ENCODE measurements around the gene KCNIP1.

DNA sequence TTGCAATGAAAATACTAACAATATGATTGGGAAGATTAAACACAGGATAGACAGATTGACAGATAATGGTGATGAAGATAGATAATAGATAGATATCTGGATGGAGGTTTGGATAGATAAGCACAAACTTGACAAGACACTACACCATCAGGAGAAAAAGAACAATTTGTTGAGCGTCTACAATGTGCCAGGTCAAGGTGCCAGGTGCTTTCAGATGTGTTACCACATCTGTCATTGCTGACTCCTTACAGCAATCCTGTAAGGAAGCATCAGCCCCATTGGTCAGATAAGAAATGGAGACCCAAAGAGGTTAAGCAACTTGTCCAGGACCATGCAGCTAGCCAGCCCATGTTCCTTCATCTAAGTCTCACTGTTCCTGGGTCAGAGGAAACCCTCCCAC is 278.1 kb downstream of the KCNIP1 start:
- TF ChIP-seq, protein P1, sequence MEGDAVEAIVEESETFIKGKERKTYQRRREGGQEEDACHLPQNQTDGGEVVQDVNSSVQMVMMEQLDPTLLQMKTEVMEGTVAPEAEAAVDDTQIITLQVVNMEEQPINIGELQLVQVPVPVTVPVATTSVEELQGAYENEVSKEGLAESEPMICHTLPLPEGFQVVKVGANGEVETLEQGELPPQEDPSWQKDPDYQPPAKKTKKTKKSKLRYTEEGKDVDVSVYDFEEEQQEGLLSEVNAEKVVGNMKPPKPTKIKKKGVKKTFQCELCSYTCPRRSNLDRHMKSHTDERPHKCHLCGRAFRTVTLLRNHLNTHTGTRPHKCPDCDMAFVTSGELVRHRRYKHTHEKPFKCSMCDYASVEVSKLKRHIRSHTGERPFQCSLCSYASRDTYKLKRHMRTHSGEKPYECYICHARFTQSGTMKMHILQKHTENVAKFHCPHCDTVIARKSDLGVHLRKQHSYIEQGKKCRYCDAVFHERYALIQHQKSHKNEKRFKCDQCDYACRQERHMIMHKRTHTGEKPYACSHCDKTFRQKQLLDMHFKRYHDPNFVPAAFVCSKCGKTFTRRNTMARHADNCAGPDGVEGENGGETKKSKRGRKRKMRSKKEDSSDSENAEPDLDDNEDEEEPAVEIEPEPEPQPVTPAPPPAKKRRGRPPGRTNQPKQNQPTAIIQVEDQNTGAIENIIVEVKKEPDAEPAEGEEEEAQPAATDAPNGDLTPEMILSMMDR (IDR thresholded peaks at IDR 0.05): no peak
- TF ChIP-seq FOXM1 (IDR thresholded peaks at IDR 0.05; ENCODE audit: low read depth) (no peak), SIN3A (IDR thresholded peaks at IDR 0.05; ENCODE audit: borderline replicate concordance, low read depth, low read length) (no peak), TAF1 (IDR thresholded peaks at IDR 0.05; ENCODE audit: borderline replicate concordance, low read depth, low read length) (no peak), RXRA (IDR thresholded peaks at IDR 0.05; ENCODE audit: borderline replicate concordance, low read depth) (no peak), JUND (IDR thresholded peaks at IDR 0.05) (no peak), POLR2AphosphoS5 (IDR thresholded peaks at IDR 0.05; ENCODE audit: low read depth, low read length) (no peak)
- TF ChIP-seq, protein P2, sequence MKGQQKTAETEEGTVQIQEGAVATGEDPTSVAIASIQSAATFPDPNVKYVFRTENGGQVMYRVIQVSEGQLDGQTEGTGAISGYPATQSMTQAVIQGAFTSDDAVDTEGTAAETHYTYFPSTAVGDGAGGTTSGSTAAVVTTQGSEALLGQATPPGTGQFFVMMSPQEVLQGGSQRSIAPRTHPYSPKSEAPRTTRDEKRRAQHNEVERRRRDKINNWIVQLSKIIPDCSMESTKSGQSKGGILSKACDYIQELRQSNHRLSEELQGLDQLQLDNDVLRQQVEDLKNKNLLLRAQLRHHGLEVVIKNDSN (IDR thresholded peaks at IDR 0.05; ENCODE audit: borderline replicate concordance, low read depth): no peak

Measured in SK-N-SH (cell line).